ENCODE results near the gene IRX3.

- no peak for TF ChIP-seq POLR2A (IDR thresholded peaks at IDR 0.05)
- no peak for TF ChIP-seq CTCF (IDR thresholded peaks at IDR 0.05)
- no peak for TF ChIP-seq EP300 (IDR thresholded peaks at IDR 0.05)
These were observed 793 bp upstream of the IRX3 start for GRCh38 chr16:54287131-54288029.
